Neutrophil (primary cell): Measurements from ENCODE around the gene TGFBR1.

Experiments used
- H3K27ac ChIP-seq: fragments of 200-600 bp; sonication (generic); 2 replicates; pipeline ENCODE4 v1.5.1; 2016; ENCODE audit warnings: mild to moderate bottlenecking, moderate library complexity
- H3K27me3 ChIP-seq: fragments of 200-600 bp; sonication (generic); 2 replicates; pipeline ENCODE4 v1.6.0; 2016; ENCODE audit warnings: mild to moderate bottlenecking
- H3K36me3 ChIP-seq: fragments of 200-600 bp; sonication (generic); 2 replicates; pipeline ENCODE4 v1.5.1; 2017
- H3K4me1 ChIP-seq, 2 experiments: fragments of 200-600 bp in 1 of 2; sonication (generic) in 1 of 2; 1 replicate in 1 of 2; 2 replicates in 1 of 2; pipeline versions ENCODE4 v1.5.1 to v1.6.1; 2013 to 2016; ENCODE audit warnings: low read depth in 1 of 2, low read length in 1 of 2, mild to moderate bottlenecking in 1 of 2, moderate library complexity in 1 of 2; ENCODE audit not compliant: control insufficient read depth in 1 of 2, insufficient read depth in 1 of 2
- H3K4me3 ChIP-seq, 2 experiments: fragments of 200-600 bp in 1 of 2; sonication (generic) in 1 of 2; 1 replicate in 1 of 2; 2 replicates in 1 of 2; pipeline ENCODE4 v1.5.1; 2013 to 2016; ENCODE audit warnings: low read depth in 1 of 2, low read length in 1 of 2, mild to moderate bottlenecking in 1 of 2, moderate library complexity in 1 of 2
- H3K9me3 ChIP-seq: fragments of 200-600 bp; sonication (generic); 2 replicates; pipeline ENCODE4 v1.5.1; 2016
- CTCF ChIP-seq: fragments of 200-600 bp; sonication (generic); IDR thresholded peaks from 2 replicates; pipeline ENCODE4 v1.5.1; 2016; ENCODE audit warnings: antibody characterized with exemption

TGFBR1 gene

GRCh38 chr9:99076483-99077171 lies 28.3 kb upstream of the TGFBR1 start:
- H3K36me3 ChIP-seq: no peaks in the 10 kb centered on the region
- H3K9me3 ChIP-seq: no peaks in the 10 kb centered on the region
- no peak for TF ChIP-seq CTCF
- peaks cover 23% of the 10 kb centered on the region for H3K27me3 ChIP-seq
- no peak overlapping the region for H3K27ac ChIP-seq
- no peaks in the 10 kb centered on the region for H3K4me1 ChIP-seq
- H3K4me3 ChIP-seq: no peak overlapping the region

- H3K27me3 ChIP-seq: peaks cover 44% of the 10 kb centered on the region
- no peaks in the 10 kb centered on the region for H3K36me3 ChIP-seq
- H3K4me3 ChIP-seq: no peak overlapping the region
- no peaks in the 10 kb centered on the region for H3K4me1 ChIP-seq
- no peak for TF ChIP-seq CTCF
- no peak overlapping the region for H3K27ac ChIP-seq
- H3K9me3 ChIP-seq: no peaks in the 10 kb centered on the region
Measured at GRCh38 chr9:99078717-99079116, 26.2 kb upstream of the TGFBR1 start.

- Histone ChIP-seq H3K4me3 (no peak overlapping the region), H3K27ac (no peak overlapping the region), H3K27me3 (peaks cover 52% of the 10 kb centered on the region), H3K9me3 (no peaks in the 10 kb centered on the region), H3K4me1 (no peaks in the 10 kb centered on the region), H3K36me3 (no peaks in the 10 kb centered on the region)
- TF ChIP-seq CTCF: no peak
Measured at GRCh38 chr9:99079542-99079941, 25.4 kb upstream of the TGFBR1 start.

GRCh38 chr9:99083051-99083450 lies 21.9 kb upstream of the TGFBR1 start:
- TF ChIP-seq CTCF: no peak
- no peaks in the 10 kb centered on the region for H3K9me3 ChIP-seq
- H3K36me3 ChIP-seq: no peaks in the 10 kb centered on the region
- H3K4me3 ChIP-seq: no peak overlapping the region
- H3K4me1 ChIP-seq: no peaks in the 10 kb centered on the region
- H3K27me3 ChIP-seq: peaks cover 46% of the 10 kb centered on the region
- H3K27ac ChIP-seq: no peak overlapping the region

GRCh38 chr9:99085949-99086948 lies 18.7 kb upstream of the TGFBR1 start:
- Histone ChIP-seq H3K4me1 (no peaks in the 10 kb centered on the region), H3K9me3 (no peaks in the 10 kb centered on the region), H3K27me3 (peaks cover 38% of the 10 kb centered on the region), H3K27ac (no peak overlapping the region), H3K36me3 (no peaks in the 10 kb centered on the region), H3K4me3 (no peak overlapping the region)
- TF ChIP-seq CTCF: no peak
